Endothelial cell of umbilical vein (primary cell): ENCODE data around the gene LAMC3. TPM values are rescaled to one million over a fixed set of nuclear protein-coding genes. Genes with fewer than 3 reads are reported as not detected.

ENCODE experiments used
- BruUV-seq: library from RNA; stranded (reverse); fragments of 400-500 nt; replicated peaks from 2 replicates; lab custom pipeline; 2021; lab: Mats Ljungman, UMichigan
- CTCF ChIA-PET: fragments of 300-600, 350-600 bp; sonication (Branson Sonifier 250); formaldehyde crosslinking; loops from one replicate; lab custom pipeline; 2021; ENCODE audit warnings: antibody characterized with exemption, inconsistent platforms; lab: Charles Lee
- POLR2A ChIA-PET: fragments of 300-600, 350-600 bp; sonication (Branson Sonifier 250); formaldehyde crosslinking; loops from one replicate; lab custom pipeline; 2021; ENCODE audit warnings: antibody characterized with exemption, inconsistent platforms; lab: Charles Lee
- DNase-seq: peaks from one replicate; pipeline ENCODE4 v3.0.0-alpha.2; 2011; ENCODE audit warnings: low read depth, low spot score
- FAIRE-seq: peaks from 2 replicates; lab custom pipeline; 2011; peaks lifted over from hg19 to GRCh38; lab: Jason Lieb, UNC
- H2AFZ ChIP-seq: 2 replicates; pipeline ENCODE4 v1.6.0; 2012; ENCODE audit warnings: low read depth, low read length, control low read depth, inconsistent platforms
- H3K27ac ChIP-seq: 2 replicates; pipeline ENCODE4 v1.5.1; 2011; ENCODE audit warnings: low read depth, mild to moderate bottlenecking, control low read depth, low read length, moderate library complexity; ENCODE audit not compliant: insufficient read depth
- H3K27me3 ChIP-seq, 2 experiments: 2 replicates each; pipeline versions ENCODE4 v1.6.0 to v1.6.1; 2011; ENCODE audit warnings: low read length in 2 of 2, mixed read lengths in 1 of 2; ENCODE audit not compliant: control insufficient read depth in 2 of 2, insufficient read depth in 2 of 2
- H3K36me3 ChIP-seq, 2 experiments: 2 replicates in 1 of 2; 3 replicates in 1 of 2; pipeline ENCODE4 v1.5.1; 2011; ENCODE audit warnings: low read length in 2 of 2, mild to moderate bottlenecking in 1 of 2, moderate library complexity in 1 of 2; ENCODE audit not compliant: control insufficient read depth in 2 of 2, insufficient read depth in 2 of 2; ENCODE audit errors: extremely low read depth in 1 of 2
- H3K4me1 ChIP-seq: 3 replicates; pipeline ENCODE4 v1.5.1; 2011; ENCODE audit warnings: mild to moderate bottlenecking, low read length; ENCODE audit not compliant: control insufficient read depth, insufficient read depth; ENCODE audit errors: extremely low read depth
- H3K4me2 ChIP-seq: 2 replicates; pipeline ENCODE4 v1.6.1; 2011; ENCODE audit warnings: low read length, control low read depth, mixed read lengths; ENCODE audit not compliant: insufficient read depth
- H3K4me3 ChIP-seq, 3 experiments: fragments of 200-600 bp in 1 of 3; sonication (generic), shearing (Covaris generic) in 1 of 3; replicated peaks in 1 of 3; 2 replicates each; pipeline ENCODE4 v1.5.1; 2011 to 2016; ENCODE audit warnings: control low read depth in 3 of 3, low read length in 3 of 3, mild to moderate bottlenecking in 2 of 3, inconsistent platforms in 1 of 3, low read depth in 1 of 3, moderate library complexity in 1 of 3; ENCODE audit not compliant: insufficient read depth in 1 of 3
- H3K79me2 ChIP-seq: 2 replicates; pipeline ENCODE4 v1.6.0; 2012; ENCODE audit warnings: low read length, inconsistent platforms; ENCODE audit not compliant: control insufficient read depth, insufficient read depth
- H3K9ac ChIP-seq: replicated peaks from 2 replicates; pipeline ENCODE3; 2011; ENCODE audit warnings: low read length, control low read depth; ENCODE audit not compliant: insufficient read depth; ENCODE audit errors: extremely low read depth
- H3K9me1 ChIP-seq: replicated peaks from 3 replicates; pipeline ENCODE4 v1.6.0; 2011; ENCODE audit warnings: mild to moderate bottlenecking, low read length; ENCODE audit not compliant: control insufficient read depth, insufficient read depth; ENCODE audit errors: extremely low read depth
- H3K9me3 ChIP-seq: replicated peaks from 2 replicates; pipeline ENCODE4 v1.5.1; 2012; ENCODE audit warnings: low read length, inconsistent platforms; ENCODE audit not compliant: control insufficient read depth, insufficient read depth
- H4K20me1 ChIP-seq: replicated peaks from 2 replicates; pipeline ENCODE3; 2011; ENCODE audit warnings: mild to moderate bottlenecking, low read length; ENCODE audit not compliant: control insufficient read depth, insufficient read depth; ENCODE audit errors: extremely low read depth
- CTCF ChIP-seq, 2 donors: IDR thresholded peaks; 1 replicate in 1 of 2; 2 replicates in 1 of 2; pipeline ENCODE4 v1.5.1; 2011; ENCODE audit warnings: low read length in 2 of 2, mild to moderate bottlenecking in 2 of 2, moderate library complexity in 2 of 2, control low read depth in 1 of 2, inconsistent platforms in 1 of 2, low read depth in 1 of 2; ENCODE audit not compliant: insufficient read depth in 1 of 2; ENCODE audit errors: extremely low read depth in 1 of 2
- EZH2 ChIP-seq: IDR thresholded peaks from 2 replicates; pipeline ENCODE4 v1.6.1; 2012; ENCODE audit warnings: borderline replicate concordance, low read depth, mild to moderate bottlenecking, moderate library complexity, low read length, inconsistent platforms; ENCODE audit not compliant: severe bottlenecking
- FOS ChIP-seq: IDR thresholded peaks from 2 replicates; pipeline ENCODE4 v1.6.1; 2011; ENCODE audit warnings: mild to moderate bottlenecking, low read length, moderate library complexity, borderline replicate concordance; ENCODE audit not compliant: insufficient read depth
- GATA2 ChIP-seq: IDR thresholded peaks from 2 replicates; pipeline ENCODE4 v1.7.0; 2011; ENCODE audit warnings: low read depth, mild to moderate bottlenecking, moderate library complexity, mixed read lengths, low read length; ENCODE audit not compliant: insufficient read length, insufficient read depth
- JUN ChIP-seq: IDR thresholded peaks from 2 replicates; pipeline ENCODE4 v1.6.1; 2011; ENCODE audit warnings: borderline replicate concordance, low read depth; ENCODE audit not compliant: insufficient read length, insufficient read depth
- MAX ChIP-seq: IDR thresholded peaks from 2 replicates; pipeline ENCODE4 v1.6.1; 2011; ENCODE audit not compliant: insufficient read depth, insufficient read length
- MYC ChIP-seq: IDR thresholded peaks from one replicate; pipeline ENCODE4 v1.6.1; 2011; ENCODE audit warnings: mild to moderate bottlenecking, low read depth, low read length
- POLR2A ChIP-seq: IDR thresholded peaks from 2 replicates; pipeline ENCODE4 v1.6.1; 2012; ENCODE audit warnings: low read depth, mild to moderate bottlenecking, control low read depth, low read length
- POLR2AphosphoS5 ChIP-seq: IDR thresholded peaks from 2 replicates; pipeline ENCODE4 v1.6.1; 2012; ENCODE audit warnings: low read depth, mild to moderate bottlenecking, control low read depth, low read length, moderate library complexity; ENCODE audit not compliant: insufficient read depth
- dilution Hi-C: fragments of 300-500 bp; cut with MboI; formaldehyde crosslinking; loops from one replicate; pipeline ENCODE4 v1.15.0; 2019; ENCODE audit warnings: low sequenced_read_pairs; ENCODE audit not compliant: extremely low pct_ligation_motif_present
- intact Hi-C: fragments of 100-400 bp; cut with micrococcal nuclease; formaldehyde crosslinking; loops from one replicate; pipeline ENCODE4 v1.10.0; 2022
- polyA plus RNA-seq, 4 experiments: library from polyadenylated mRNA; depleted of rRNA in 3 of 4; stranded (reverse) in 3 of 4; unstranded in 1 of 4; fragments of >200 nt; gene quantifications; 2 replicates each; pipeline versions ENCODE4 v1.2.1 to v1.2.3, GENCODE V29; 2011 to 2012; ENCODE audit warnings: missing spikeins in 1 of 4
- total RNA-seq: library from RNA; stranded (reverse); gene quantifications from 2 replicates; pipeline ENCODE4 v1.2.3, GENCODE V29; 2021

Gene LAMC3
- total and polyA plus RNA-seq, 2 donors (not counting 3 experiments of a cell fraction or from before 2014, with no cell fraction given) = 0.18 to 0.38 TPM

- no peaks in the 10 kb centered on the region for H4K20me1 ChIP-seq
- no TSS peak for BruUV-seq
- no peaks in the 10 kb centered on the region for H3K9me1 ChIP-seq
- no peak overlapping the region for H3K27ac ChIP-seq
- TF ChIP-seq GATA2 = no peak
- TF ChIP-seq POLR2A = no peak
- TF ChIP-seq JUN = no peak
- no peak for TF ChIP-seq EZH2
- no peak overlapping the region for H3K4me3 ChIP-seq
- H3K79me2 ChIP-seq = no peaks in the 10 kb centered on the region
- no peaks in the 10 kb centered on the region for H3K9me3 ChIP-seq
- intact Hi-C loops (no loop called here), dilution Hi-C loops (no loop called here)
- no peaks in the 10 kb centered on the region for H3K27me3 ChIP-seq
- POLR2A ChIA-PET = no interaction called here
- no peak overlapping the region for H3K4me2 ChIP-seq
- H3K9ac ChIP-seq = no peak overlapping the region
- DNase-seq (no peak), FAIRE-seq (no peak)
- H3K36me3 ChIP-seq = no peaks in the 10 kb centered on the region
- no peaks in the 10 kb centered on the region for H3K4me1 ChIP-seq
- H2AFZ ChIP-seq = no peak overlapping the region
- CTCF ChIA-PET = interaction anchor here (0.7 to 8.5 kb wide), 4 partner anchors 10 to 343 kb away, joined by 3 to 133 read pairs (median 40); no protein-coding TSS in a partner anchor
Measured at GRCh38 chr9:131043646-131044045, 34.7 kb downstream of the LAMC3 start.

GRCh38 chr9:131045300-131046092 is 36.5 kb downstream of the LAMC3 start:
- intact Hi-C loops = loop anchor here (1.0 to 5.0 kb wide), 6 partner anchors 37 to 348 kb away; partner anchors contain the start of gene LAMC3
- FAIRE-seq (no peak), DNase-seq (peak; percentile 21)
- Histone ChIP-seq H3K36me3 (no peaks in the 10 kb centered on the region), H3K4me1 (no peaks in the 10 kb centered on the region), H3K4me2 (no peak overlapping the region), H2AFZ (no peak overlapping the region), H3K4me3 (no peak overlapping the region), H4K20me1 (no peaks in the 10 kb centered on the region), H3K27ac (no peak overlapping the region), H3K79me2 (no peaks in the 10 kb centered on the region), H3K9me3 (no peaks in the 10 kb centered on the region), H3K27me3 (no peaks in the 10 kb centered on the region), H3K9me1 (no peaks in the 10 kb centered on the region), H3K9ac (no peak overlapping the region)
- CTCF ChIA-PET = interaction anchor here (0.6 to 8.5 kb wide), 26 partner anchors 8 to 345 kb away, joined by 3 to 133 read pairs (median 13); partner anchors contain the start of gene LAMC3
- dilution Hi-C loops = no loop called here
- no TSS peak for BruUV-seq
- TF ChIP-seq MYC (no peak), EZH2 (no peak), JUN (no peak), POLR2A (no peak), CTCF (IDR thresholded peaks at IDR 0.05; ENCODE audit: extremely low read depth in 1 of 2, insufficient read depth in 1 of 2, low read depth in 1 of 2, low read length in 2 of 2) (no peak), MAX (no peak), POLR2AphosphoS5 (no peak), GATA2 (no peak), FOS (no peak)
- POLR2A ChIA-PET = interaction anchor here (0.6 kb wide), 2 partner anchors 12 to 177 kb away, joined by 3 read pairs; no protein-coding TSS in a partner anchor
